Esophagus (tissue), 2 donors: ENCODE data around the gene GPR87. TPM values are rescaled to one million over a fixed set of nuclear protein-coding genes. Genes with fewer than 3 reads are reported as not detected.
A peak's percentile ranks its signal among the peaks of the same experiment; 100 is the strongest.

Experiments
- H3K27ac ChIP-seq, 2 donors: one replicate each; pipeline ENCODE4 v1.5.1; 2013; ENCODE audit warnings: low read depth in 2 of 2, mild to moderate bottlenecking in 2 of 2, inconsistent platforms in 1 of 2, low read length in 1 of 2, moderate library complexity in 1 of 2
- H3K27me3 ChIP-seq, 2 donors: one replicate each; pipeline ENCODE4 v1.6.1; 2013; ENCODE audit warnings: low read length in 2 of 2, control low read depth in 1 of 2, mild to moderate bottlenecking in 1 of 2; ENCODE audit not compliant: insufficient read depth in 2 of 2, control insufficient read depth in 1 of 2
- H3K36me3 ChIP-seq, 2 donors: one replicate each; pipeline ENCODE4 v1.6.1; 2013; ENCODE audit warnings: low read length in 1 of 2; ENCODE audit not compliant: control insufficient read depth in 2 of 2, insufficient read depth in 2 of 2
- H3K4me1 ChIP-seq, 2 donors: one replicate each; pipeline ENCODE4 v1.6.1; 2013; ENCODE audit warnings: low read length in 1 of 2; ENCODE audit not compliant: control insufficient read depth in 2 of 2, insufficient read depth in 2 of 2
- H3K4me3 ChIP-seq, 2 donors: one replicate each; pipeline ENCODE4 v1.5.1; 2013; ENCODE audit warnings: low read length in 2 of 2, mild to moderate bottlenecking in 2 of 2, low read depth in 1 of 2, moderate library complexity in 1 of 2
- H3K9me3 ChIP-seq, 2 donors: one replicate each; pipeline ENCODE4 v1.6.1; 2013; ENCODE audit warnings: mild to moderate bottlenecking in 2 of 2, low read depth in 1 of 2, low read length in 1 of 2, moderate library complexity in 1 of 2; ENCODE audit not compliant: control insufficient read depth in 2 of 2, insufficient read depth in 1 of 2
- WGBS, 2 donors: extraction: QIAGEN DNeasy Blood & Tissue Kit; methylation state at CpG; one replicate each; pipeline ENCODE4 v1.1.7; 2013; 5-methylcytosine and 5-hydroxymethylcytosine counted together
- polyA plus RNA-seq, 2 donors: library from polyadenylated mRNA; stranded (reverse); fragments of 200-250 nt; gene quantifications; one replicate each; pipeline ENCODE4 v1.2.3, GENCODE V29; 2013
- donor health status: healthy with polysubstance abuse.
- donor health status: Bipolar disorder and iron deficiency.

The GPR87 gene
- polyA plus RNA-seq, result 10 to 100 TPM; 50.2 to 75.3 TPM

GRCh38 chr3:151316267-151316991, at the start of gene GPR87:
Gene GPR87 (minus strand): TSS chr3:151316820. CDS start chr3:151300100, 16,720 bp downstream.
- Histone ChIP-seq H3K4me1 (peaks cover 0 to 2% of the 10 kb centered on the region in 2 donors), H3K27me3 (no peaks in the 10 kb centered on the region), H3K36me3 (no peaks in the 10 kb centered on the region), H3K27ac (peak within 1 kb of the TSS; percentile 49 to 92), H3K9me3 (no peaks in the 10 kb centered on the region), H3K4me3 (peak within 1 kb of the TSS; percentile 28 to 71)
- WGBS, 2 donors, result 36 to 48% methylated on average over 7 of the region's 7 CpGs

GRCh38 chr3:151362751-151363174, 46.1 kb upstream of the GPR87 start:
- no peak overlapping the region for H3K27ac ChIP-seq
- H3K36me3 ChIP-seq, result no peaks in the 10 kb centered on the region
- H3K9me3 ChIP-seq, result no peaks in the 10 kb centered on the region
- no peaks in the 10 kb centered on the region for H3K27me3 ChIP-seq
- no peak overlapping the region for H3K4me3 ChIP-seq
- H3K4me1 ChIP-seq, result no peaks in the 10 kb centered on the region
- WGBS, 2 donors, result 79% methylated on average over 3 of the region's 3 CpGs

- 74 to 80% methylated on average over 2 of the region's 2 CpGs for WGBS, 2 donors
- no peaks in the 10 kb centered on the region for H3K9me3 ChIP-seq
- peaks cover 0 to 2% of the 10 kb centered on the region in 2 donors for H3K36me3 ChIP-seq
- no peaks in the 10 kb centered on the region for H3K4me1 ChIP-seq
- no peak overlapping the region for H3K27ac ChIP-seq
- no peaks in the 10 kb centered on the region for H3K27me3 ChIP-seq
- no peak overlapping the region for H3K4me3 ChIP-seq
Observed at GRCh38 chr3:151357463-151357850, 40.8 kb upstream of the GPR87 start.

DNA sequence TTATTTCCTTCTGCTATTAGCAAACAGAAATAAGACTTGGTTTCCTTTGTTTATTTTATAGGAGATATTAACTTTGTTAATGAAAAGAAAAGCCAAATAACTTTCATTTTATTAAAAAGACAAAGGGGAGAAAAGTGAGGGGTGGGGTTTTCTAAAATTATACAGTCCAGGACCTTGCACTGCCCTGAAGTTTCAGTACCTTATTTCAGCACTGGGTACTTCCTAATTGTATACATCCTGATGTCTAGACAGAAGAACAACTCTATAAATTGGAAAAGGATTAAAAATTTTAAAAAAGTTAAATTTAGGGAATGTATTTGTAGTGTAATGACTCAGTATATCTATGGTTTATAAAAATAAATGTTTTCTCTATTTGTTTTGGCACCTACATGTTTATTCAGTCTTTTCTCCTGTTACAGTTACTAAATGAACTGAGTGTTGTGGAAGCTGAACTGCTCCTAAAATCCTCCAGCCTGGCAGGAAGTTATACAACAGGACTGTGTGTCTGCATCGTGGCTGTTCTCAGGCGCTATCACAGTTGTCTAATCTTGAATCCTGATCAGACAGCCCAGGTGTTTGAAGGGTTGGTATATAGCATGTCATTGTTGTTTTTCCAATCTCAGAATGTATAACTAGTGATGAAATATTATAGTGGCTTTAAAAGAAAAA, 40.3 kb upstream of the GPR87 start:
- no peak overlapping the region for H3K27ac ChIP-seq
- WGBS, 2 donors, result 33 to 47% methylated on average over 2 of the region's 2 CpGs
- no peaks in the 10 kb centered on the region for H3K27me3 ChIP-seq
- H3K4me1 ChIP-seq, result no peaks in the 10 kb centered on the region
- H3K36me3 ChIP-seq, result peaks cover 0 to 2% of the 10 kb centered on the region in 2 donors
- H3K4me3 ChIP-seq, result no peak overlapping the region
- no peaks in the 10 kb centered on the region for H3K9me3 ChIP-seq

DNA sequence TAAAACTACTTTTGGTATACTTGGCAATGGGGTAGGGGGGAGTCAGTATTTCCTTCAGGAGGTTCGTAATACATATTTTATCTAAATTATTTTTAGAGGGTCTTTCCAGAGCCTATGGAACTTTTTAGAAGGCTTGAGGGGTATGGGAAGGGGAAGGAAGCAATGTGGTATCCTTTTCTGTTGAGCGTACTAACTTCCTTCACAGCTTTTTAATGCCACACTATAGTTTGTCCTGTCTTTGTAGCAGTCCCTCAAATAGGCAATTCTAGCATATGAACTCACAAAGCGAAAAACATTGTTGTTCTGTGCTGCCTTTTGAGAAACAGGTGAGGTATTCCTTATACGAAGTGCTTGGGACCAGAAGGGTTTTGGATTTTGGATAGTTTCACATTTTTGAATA, 35.0 kb upstream of the GPR87 start:
- no peak overlapping the region for H3K27ac ChIP-seq
- no peaks in the 10 kb centered on the region for H3K9me3 ChIP-seq

DNA sequence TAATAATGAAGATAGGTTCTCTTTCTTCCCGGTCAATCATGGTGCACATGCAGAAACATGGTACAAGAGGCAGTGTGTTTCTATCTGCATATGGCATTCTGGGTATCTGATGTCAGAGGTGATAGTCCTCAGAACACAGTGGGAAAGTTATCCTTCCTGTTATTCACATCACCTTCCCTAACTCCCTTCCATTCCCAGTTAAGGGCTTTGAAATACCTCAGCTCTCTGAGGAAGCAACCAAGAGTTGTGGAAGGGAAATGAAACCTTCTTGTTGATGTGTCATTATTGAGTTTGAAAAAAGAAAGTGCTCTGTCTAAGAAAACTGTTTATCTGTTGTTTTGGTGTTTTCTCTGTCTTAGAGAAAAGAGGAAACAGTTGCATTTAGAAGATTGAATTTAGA, 34.6 kb upstream of the GPR87 start:
- Histone ChIP-seq H3K4me1 (no peaks in the 10 kb centered on the region), H3K36me3 (peaks cover 0 to 2% of the 10 kb centered on the region in 2 donors), H3K27me3 (no peaks in the 10 kb centered on the region), H3K4me3 (no peak overlapping the region), H3K9me3 (no peaks in the 10 kb centered on the region), H3K27ac (no peak overlapping the region)
- 93 to 95% methylated on average over 1 of the region's 1 CpG for WGBS, 2 donors

More for the DNA sequence above, 35.0 kb upstream of the GPR87 start:
- 78 to 87% methylated on average over 4 of the region's 4 CpGs for WGBS, 2 donors
- H3K36me3 ChIP-seq, result peaks cover 0 to 2% of the 10 kb centered on the region in 2 donors
- H3K4me1 ChIP-seq, result no peaks in the 10 kb centered on the region
- H3K27me3 ChIP-seq, result no peaks in the 10 kb centered on the region
- H3K4me3 ChIP-seq, result no peak overlapping the region

DNA sequence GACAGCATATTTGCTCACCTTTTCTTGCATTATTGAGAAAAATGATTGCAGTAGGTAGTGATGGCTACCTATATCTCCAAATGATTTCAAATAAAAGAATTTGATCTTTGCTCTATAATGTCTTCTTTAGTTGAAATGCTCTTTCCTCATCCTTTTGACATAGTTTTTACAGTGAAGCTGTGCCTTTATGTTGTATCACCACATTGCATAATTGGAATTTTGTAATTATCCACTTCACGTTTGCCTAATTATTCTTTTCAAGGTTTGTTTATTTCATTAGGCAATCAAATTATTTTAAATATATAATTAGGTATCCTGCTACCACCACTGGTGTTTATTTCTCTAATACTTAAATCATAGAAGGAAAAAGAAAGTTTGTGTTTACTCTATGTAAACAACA, 34.0 kb upstream of the GPR87 start:
- Histone ChIP-seq H3K36me3 (no peaks in the 10 kb centered on the region), H3K27me3 (no peaks in the 10 kb centered on the region), H3K9me3 (no peaks in the 10 kb centered on the region), H3K4me3 (no peak overlapping the region), H3K27ac (no peak overlapping the region), H3K4me1 (no peaks in the 10 kb centered on the region)
- 67% methylated on average over 1 of the region's 1 CpG for whole genome bisulfite sequencing, 2 donors

DNA sequence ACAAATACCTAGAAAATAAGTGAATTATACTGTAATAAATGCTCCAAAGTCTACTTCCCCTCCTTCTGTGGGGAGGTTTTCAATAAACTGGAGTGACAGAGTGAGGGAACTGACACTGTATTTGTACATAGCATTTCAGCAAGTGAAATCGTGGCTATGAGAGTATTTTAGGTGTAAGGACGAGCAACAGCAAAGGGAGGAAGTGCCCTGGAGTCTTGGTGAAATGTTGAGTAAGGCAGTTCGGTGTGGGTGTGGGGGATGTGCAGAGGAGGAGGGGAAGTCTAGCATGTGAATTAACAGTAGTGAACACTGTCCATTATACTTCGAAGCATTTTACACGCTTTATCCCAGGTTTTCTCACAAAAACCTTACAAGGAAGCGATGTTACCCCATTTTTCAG, 30.8 kb upstream of the GPR87 start:
- no peak overlapping the region for H3K4me3 ChIP-seq
- H3K27me3 ChIP-seq, result no peaks in the 10 kb centered on the region
- H3K36me3 ChIP-seq, result no peaks in the 10 kb centered on the region
- no peaks in the 10 kb centered on the region for H3K4me1 ChIP-seq
- WGBS, 2 donors, result 77 to 82% methylated on average over 6 of the region's 6 CpGs
- H3K9me3 ChIP-seq, result no peaks in the 10 kb centered on the region
- no peak overlapping the region for H3K27ac ChIP-seq

DNA sequence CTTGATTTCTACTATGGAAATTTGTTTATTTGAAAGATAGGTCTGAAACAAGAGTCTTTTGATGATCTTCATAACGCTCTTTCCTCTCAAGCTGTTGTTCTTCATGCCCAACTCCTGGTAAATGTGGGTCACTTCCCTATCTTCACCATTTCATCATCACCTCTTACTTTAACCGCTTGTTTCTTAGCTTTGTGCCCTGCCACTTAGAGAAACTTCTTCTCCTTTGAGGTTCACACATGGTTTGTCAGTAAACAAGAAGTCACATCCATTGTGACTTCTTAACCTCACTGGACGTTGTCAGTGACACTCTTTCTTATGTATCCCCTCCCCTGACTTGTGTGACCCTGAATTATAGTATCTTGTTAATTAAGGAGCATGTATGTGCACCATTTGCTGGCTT, 29.7 kb upstream of the GPR87 start:
- 76 to 79% methylated on average over 3 of the region's 3 CpGs for WGBS, 2 donors
- no peaks in the 10 kb centered on the region for H3K27me3 ChIP-seq
- no peaks in the 10 kb centered on the region for H3K36me3 ChIP-seq
- no peak overlapping the region for H3K27ac ChIP-seq
- no peaks in the 10 kb centered on the region for H3K9me3 ChIP-seq
- H3K4me3 ChIP-seq, result no peak overlapping the region
- no peaks in the 10 kb centered on the region for H3K4me1 ChIP-seq

DNA sequence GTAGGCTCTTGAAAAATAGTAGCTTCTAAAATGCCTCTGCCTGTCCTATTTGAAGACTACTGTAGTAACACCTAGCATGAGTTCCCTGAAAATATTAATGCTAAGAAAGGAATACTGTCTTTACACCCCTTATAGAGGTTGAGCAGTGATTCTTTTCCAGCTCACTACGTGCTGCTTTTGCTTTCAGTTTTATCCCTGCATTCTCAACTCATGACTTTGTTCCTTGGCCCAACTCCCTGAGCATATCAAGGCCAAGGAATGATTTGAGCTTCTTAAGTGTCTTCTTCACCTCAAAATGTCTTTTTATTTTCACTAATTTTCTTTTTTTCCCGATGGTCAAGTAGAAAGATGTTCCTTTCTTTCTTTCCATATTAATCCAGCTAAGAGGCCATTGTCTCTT, 29.2 kb upstream of the GPR87 start:
- Histone ChIP-seq H3K4me1 (no peaks in the 10 kb centered on the region), H3K27ac (no peak overlapping the region), H3K4me3 (no peak overlapping the region), H3K9me3 (no peaks in the 10 kb centered on the region), H3K36me3 (no peaks in the 10 kb centered on the region), H3K27me3 (no peaks in the 10 kb centered on the region)
- WGBS, 2 donors, result 36 to 41% methylated on average over 2 of the region's 2 CpGs
